Stimulated activated CD4-positive, alpha-beta T cell treated with anti-CD3 and anti-CD28 coated beads, Interleukin-15, amount 100 ng/mL, for 1 hour (primary cell): ENCODE measurements around the gene CDK10.
A peak's percentile ranks its signal among the peaks of the same experiment; 100 is the strongest.
"Not testable (repeated sequence)": the region's sequence is repeated elsewhere in the genome, so short reads cannot be mapped to it uniquely, and the experiment has no call there.

Source experiments
- DNase-seq, 2 donors: peaks; one replicate each; pipeline ENCODE4 v3.0.0-alpha.2; 2020; ENCODE audit warnings: low read depth in 1 of 2, low spot score in 1 of 2

Gene CDK10

GRCh38 chr16:89686520-89687091 is at the start of gene CDK10:
Gene CDK10 (plus strand): TSS chr16:89686689. CDS start chr16:89686711, 22 bp downstream.
- peak; percentile 87 for DNase-seq

DNA sequence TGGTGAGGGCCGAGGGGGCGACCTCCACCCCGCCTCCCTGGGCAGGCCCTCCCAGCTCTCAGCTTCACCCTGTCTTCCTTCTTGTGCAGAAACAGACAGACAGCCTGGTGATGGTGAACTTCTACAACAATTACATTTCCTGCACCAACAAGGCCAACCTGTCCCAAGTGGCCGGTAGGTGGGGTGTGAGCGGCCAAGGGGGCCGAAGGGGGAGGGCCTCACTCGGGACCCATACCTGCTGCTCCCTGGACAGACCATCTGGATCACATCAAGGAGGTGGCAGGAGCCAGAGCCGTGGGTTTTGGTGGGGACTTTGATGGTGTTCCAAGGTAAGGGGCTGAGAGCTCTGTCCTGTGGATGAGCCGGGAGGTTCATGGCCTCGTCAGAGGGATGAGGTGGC is 49.1 kb upstream of the CDK10 start:
- no peak for DNase-seq

DNA sequence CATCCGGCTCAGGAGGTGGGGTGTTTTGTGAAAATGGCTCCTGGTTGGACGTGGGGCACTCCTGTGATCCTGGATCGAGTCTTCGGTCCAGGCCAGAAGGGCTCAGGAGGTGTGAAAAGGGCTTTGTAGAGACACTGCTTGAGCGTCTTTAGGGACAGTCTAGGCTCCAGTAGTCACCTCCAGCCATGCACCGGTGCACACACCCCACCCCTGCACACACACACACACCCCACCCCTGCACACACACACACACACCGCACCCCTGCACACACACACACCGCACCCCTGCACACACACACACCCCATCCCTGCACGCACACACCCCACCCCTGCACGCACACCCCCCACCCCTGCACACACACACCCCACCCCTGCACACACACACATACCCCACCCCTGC is 48.0 kb upstream of the CDK10 start:
- DNase-seq = no peak

DNA sequence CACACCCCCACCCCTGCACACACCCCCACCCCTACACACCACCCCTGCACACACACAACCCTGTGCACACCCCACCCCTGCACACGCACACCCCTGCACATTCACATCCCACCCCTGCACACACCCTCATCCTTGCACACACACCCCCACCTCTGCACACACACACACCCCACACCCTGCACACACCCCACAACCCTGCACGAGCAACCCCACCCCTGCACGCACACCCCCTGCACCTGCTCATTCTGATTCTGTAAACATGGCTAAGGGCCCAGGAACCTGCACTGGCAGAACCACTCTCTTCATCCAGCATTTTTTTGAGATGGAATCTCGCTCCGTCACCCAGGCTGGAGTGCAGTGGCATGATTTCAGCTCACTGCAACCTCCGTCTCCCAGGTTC is 47.1 kb upstream of the CDK10 start:
- no peak for DNase-seq

- DNase-seq = no peak
These were observed 44.9 kb upstream of the CDK10 start for GRCh38 chr16:89641458-89642119.

DNA sequence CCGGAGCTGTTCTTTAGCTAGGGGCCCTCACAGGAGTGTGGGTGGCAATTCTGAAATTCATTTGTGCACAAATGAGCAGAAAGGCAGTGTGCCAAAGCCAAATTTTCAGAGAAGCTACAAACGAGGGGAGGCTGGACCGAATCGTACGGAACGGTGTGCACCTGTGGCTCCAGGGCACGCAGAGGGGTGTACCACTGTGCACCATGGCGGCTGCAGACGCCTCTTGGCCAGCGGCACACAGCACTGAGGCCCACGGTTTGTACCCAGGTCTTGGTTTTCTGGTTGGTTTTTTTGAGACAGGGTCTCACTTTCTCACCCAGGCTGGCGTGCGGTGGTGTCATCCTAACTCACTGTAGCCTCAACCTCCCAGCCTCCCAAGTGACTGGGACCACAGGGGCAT is 43.9 kb upstream of the CDK10 start:
- no peak for DNase-seq

GRCh38 chr16:89643769-89644300 is 42.7 kb upstream of the CDK10 start:
- no peak for DNase-seq

- no peak for DNase-seq
These were observed 41.4 kb upstream of the CDK10 start for GRCh38 chr16:89645122-89645521.

DNA sequence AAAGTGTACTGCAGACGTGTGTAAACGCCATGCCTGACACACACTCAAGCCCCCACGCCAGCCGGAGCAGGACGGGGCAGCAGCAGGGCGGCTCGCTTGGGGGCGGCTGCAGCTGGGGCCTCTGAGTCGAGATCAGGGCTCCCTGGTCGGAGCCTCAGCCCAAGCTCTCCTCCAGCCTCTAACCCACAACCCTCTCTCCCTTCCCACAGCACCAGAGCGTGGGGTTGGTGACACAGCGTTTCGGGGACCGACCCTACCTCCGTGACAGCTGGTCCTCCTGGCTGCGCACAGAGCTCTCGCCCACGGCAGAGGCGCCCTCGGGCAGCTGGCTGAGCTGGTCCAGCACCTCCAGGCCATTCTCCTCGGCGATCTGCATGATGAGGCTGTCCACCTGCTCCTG is 40.2 kb upstream of the CDK10 start:
- no peak for DNase-seq

DNA sequence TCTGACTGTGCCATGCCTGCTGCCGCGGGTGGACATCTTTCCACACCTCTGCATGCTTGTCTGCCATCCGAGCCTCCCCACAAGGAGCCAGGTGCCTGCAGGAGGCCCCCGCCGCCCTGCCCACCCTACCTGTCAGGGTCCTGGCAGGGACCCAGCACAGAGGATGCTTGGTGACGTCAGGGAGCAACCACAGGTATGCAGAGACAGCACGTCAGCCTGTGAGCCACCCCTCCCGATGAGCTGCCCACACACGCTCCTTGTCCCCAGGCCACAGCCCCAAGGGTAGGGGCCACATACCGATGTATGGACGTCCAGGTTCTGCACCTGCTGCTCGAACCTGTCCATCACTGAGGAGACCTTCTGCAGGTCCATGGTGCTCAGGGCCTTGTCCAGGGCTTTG is 39.6 kb upstream of the CDK10 start:
- DNase-seq = no peak

- DNase-seq = no peak
These were observed 34.9 kb upstream of the CDK10 start for GRCh38 chr16:89651584-89651983.

GRCh38 chr16:89653656-89654295 is 32.7 kb upstream of the CDK10 start:
- no peak for DNase-seq

GRCh38 chr16:89655062-89655643 is 31.3 kb upstream of the CDK10 start:
- no peak for DNase-seq

DNA sequence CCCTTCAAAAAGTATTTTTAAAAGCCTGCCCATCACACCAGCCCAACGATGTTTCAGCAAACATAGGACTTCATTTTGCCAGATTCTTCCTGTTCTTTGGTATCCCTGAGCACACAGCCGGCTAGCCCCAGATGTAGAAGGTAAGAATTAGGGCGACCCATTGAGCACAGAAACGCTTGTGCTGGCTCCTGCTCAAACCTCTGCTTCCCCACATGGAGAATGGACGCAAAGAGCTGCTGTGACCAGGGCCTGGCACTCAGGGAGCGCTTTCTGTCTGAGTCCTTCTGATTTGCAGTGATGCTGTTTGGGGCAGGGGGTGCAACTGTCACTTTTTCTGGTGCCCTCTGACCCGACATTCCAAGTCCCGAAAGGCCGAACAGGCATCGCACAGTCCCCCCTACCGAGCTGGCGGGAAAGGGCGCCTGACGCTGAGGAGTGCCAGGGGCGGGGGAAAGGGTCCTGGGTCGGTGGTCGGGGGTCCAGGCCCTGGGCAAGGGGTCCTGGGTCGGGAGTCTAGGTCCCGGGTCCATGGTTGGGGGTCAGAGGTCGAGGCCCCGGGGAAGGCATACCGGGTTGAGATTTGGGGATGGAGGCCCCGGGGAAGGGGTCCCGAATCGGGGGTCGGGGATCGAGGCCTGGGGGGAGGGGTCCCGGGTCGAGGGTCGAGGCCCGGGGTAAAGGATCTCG is 29.9 kb upstream of the CDK10 start:
- DNase-seq = no peak

GRCh38 chr16:89657442-89658220 is 28.9 kb upstream of the CDK10 start, which contains the start of the genes CHMP1A and SPATA33:
Gene CHMP1A (minus strand): TSS chr16:89657708. CDS start chr16:89657588, 120 bp downstream.
Gene SPATA33 (plus strand): TSS chr16:89657836. CDS start chr16:89657912, 76 bp downstream.
- DNase-seq = peak; percentile 90 to 91

- DNase-seq = no peak
These were observed 28.1 kb upstream of the CDK10 start for GRCh38 chr16:89658221-89658879.

GRCh38 chr16:89660146-89660545 is 26.3 kb upstream of the CDK10 start:
- DNase-seq = no peak

GRCh38 chr16:89661215-89661614 is 25.3 kb upstream of the CDK10 start:
- DNase-seq = no peak

DNA sequence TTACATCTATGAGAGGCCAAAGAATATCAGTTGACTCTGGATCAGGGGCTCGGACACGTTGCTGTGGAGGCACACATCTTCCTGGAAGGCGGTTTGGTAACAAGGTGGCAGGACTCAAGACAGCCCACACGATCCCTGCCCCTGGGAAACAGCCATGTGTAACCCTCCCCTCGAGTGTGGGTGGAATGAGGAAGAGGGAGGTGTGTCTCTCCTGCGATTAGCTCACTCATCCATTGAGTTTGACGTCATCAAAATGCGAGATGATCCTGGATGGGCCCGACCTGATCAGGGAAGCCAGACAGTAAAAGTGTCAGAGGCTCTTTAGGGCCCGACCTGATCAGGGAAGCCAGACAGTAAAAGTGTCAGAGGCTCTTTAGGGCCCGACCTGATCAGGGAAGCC is 22.3 kb upstream of the CDK10 start:
- DNase-seq = not testable (repeated sequence)

- not testable (repeated sequence) for DNase-seq
These were observed 19.5 kb upstream of the CDK10 start for GRCh38 chr16:89667000-89667399.
